Natural killer cell (primary cell): ENCODE data around the gene SSNA1. TPM values are rescaled to one million over a fixed set of nuclear protein-coding genes. Genes with fewer than 3 reads are reported as not detected.

Experiments used
- ATAC-seq, 3 donors: fragments of 150-1000 bp in 2 of 3; fragments of 200-7000 bp in 1 of 3; cut with Tn5 transposase; 1 replicate in 1 of 3; 2 replicates in 2 of 3; pipeline ENCODE4 v1.10.0; 2021; ENCODE audit warnings: mild to moderate bottlenecking in 2 of 3, moderate library complexity in 2 of 3
- DNase-seq, 2 donors: peaks; one replicate each; pipeline versions ENCODE4 v3.0.0 to v3.0.0-alpha.2; 2013 to 2021; ENCODE audit warnings: mixed read lengths in 1 of 2
- H3K27ac ChIP-seq: one replicate; pipeline ENCODE4 v1.5.1; 2013; ENCODE audit warnings: mild to moderate bottlenecking, low read length
- H3K27me3 ChIP-seq: one replicate; pipeline ENCODE4 v1.6.1; 2013; ENCODE audit warnings: low read length; ENCODE audit not compliant: control insufficient read depth, insufficient read depth
- H3K36me3 ChIP-seq: one replicate; pipeline ENCODE4 v1.6.1; 2013; ENCODE audit warnings: low read length; ENCODE audit not compliant: control insufficient read depth, insufficient read depth
- H3K4me1 ChIP-seq: one replicate; pipeline ENCODE4 v1.6.1; 2013; ENCODE audit warnings: low read length; ENCODE audit not compliant: control insufficient read depth, insufficient read depth
- H3K4me3 ChIP-seq: one replicate; pipeline ENCODE4 v1.5.1; 2013; ENCODE audit warnings: low read length
- H3K9me3 ChIP-seq: one replicate; pipeline ENCODE4 v1.6.1; 2013; ENCODE audit warnings: low read length; ENCODE audit not compliant: control insufficient read depth, insufficient read depth
- H3K27ac Mint-ChIP-seq, 2 donors: one replicate each; pipeline ENCODE4 v1.8.0; 2022; ENCODE audit warnings: mild to moderate bottlenecking in 2 of 2, mixed read lengths in 2 of 2, moderate library complexity in 1 of 2
- H3K27me3 Mint-ChIP-seq, 2 donors: one replicate each; pipeline ENCODE4 v1.8.0; 2022; ENCODE audit warnings: low read depth in 2 of 2, mixed read lengths in 2 of 2
- H3K36me3 Mint-ChIP-seq: one replicate; pipeline ENCODE4 v1.8.0; 2022; ENCODE audit warnings: mixed read lengths
- H3K4me1 Mint-ChIP-seq, 2 donors: one replicate each; pipeline ENCODE4 v1.8.0; 2022; ENCODE audit warnings: mixed read lengths in 2 of 2
- H3K4me3 Mint-ChIP-seq: one replicate; pipeline ENCODE4 v1.8.0; 2022; ENCODE audit warnings: mild to moderate bottlenecking, moderate library complexity, mixed read lengths
- H3K9me3 Mint-ChIP-seq, 2 donors: one replicate each; pipeline ENCODE4 v1.8.0; 2022; ENCODE audit warnings: mixed read lengths in 2 of 2
- CTCF ChIP-seq: fragments of 200-600 bp; IDR thresholded peaks from one replicate; pipeline ENCODE4 v1.8.0; 2022; ENCODE audit warnings: antibody characterized with exemption
- WGBS: methylation state at CpG from one replicate; pipeline ENCODE4 v1.1.7; 2013; ENCODE audit warnings: missing lambda C conversion rate; ENCODE audit not compliant: insufficient coverage; 5-methylcytosine and 5-hydroxymethylcytosine counted together
- intact Hi-C: fragments of 100-400 bp; cut with micrococcal nuclease; formaldehyde crosslinking; loops from one replicate; pipeline ENCODE4 v1.14.2; 2022
- total RNA-seq, 4 donors: library from RNA; stranded (reverse); fragments of 120-200 nt in 1 of 4; gene quantifications; one replicate each; pipeline versions ENCODE4 v1.2.3 to v1.2.4, GENCODE V29; 2013 to 2022

The SSNA1 gene
- total RNA-seq, 3 donors from 2014 or later (not counting 1 experiment from before 2014, with no cell fraction given) = 45.1 to 53.5 (median 52.2) TPM

DNA sequence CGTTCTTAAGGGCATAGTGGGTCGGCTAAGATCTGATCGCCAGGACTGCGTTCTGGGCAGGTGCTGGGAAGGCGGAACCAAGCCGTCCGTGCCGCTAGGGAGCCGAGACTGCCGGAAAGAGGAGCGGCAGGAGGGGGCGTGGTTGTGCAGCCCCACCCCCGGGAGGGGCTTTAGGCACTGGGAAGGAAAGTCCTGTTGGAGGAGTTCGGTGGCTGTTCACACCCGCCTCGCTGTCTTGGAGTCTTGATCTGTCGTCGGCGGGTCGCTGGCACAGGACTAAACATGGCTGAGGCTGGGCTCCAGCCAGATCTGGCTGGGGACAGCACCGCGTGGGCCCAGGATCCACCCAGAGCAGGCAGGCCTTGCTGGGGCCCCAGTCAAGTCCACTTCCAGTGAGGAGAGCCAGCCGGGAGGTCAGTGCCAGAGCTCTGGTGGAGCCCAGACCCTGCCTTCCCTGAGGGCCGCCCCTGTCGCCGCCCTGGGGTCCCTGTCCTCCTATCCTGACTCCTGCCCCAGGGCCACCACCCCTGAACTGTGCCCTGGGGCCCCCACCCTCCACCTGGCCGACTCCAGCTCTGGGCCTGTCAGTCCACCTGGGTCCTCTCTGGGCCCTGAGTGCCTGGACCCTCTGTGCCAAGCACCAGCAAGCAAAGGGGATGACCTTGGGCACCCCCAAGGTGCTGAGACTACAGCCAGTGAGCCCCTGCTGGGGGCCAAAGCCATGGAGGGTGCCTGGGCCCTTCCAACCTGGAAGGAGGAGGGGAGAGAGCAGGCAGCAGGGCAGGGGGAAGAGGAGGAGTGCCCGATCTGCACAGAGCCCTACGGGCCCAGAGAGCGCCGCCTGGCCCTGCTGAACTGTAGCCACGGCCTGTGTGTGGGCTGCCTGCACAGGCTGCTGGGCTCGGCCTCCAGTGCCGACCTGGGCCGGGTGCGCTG is 29.1 kb downstream of the SSNA1 start:
- Mint-ChIP-seq H3K9me3 (no peaks in the 10 kb centered on the region), H3K36me3 (no peaks in the 10 kb centered on the region), H3K4me3 (no peak overlapping the region), H3K27me3 (no peaks in the 10 kb centered on the region), H3K27ac (no peak overlapping the region), H3K4me1 (no peaks in the 10 kb centered on the region)
- H3K9me3 ChIP-seq = no peaks in the 10 kb centered on the region
- H3K4me1 ChIP-seq = peaks cover 4% of the 10 kb centered on the region
- DNase-seq (no peak), ATAC-seq (no peak)
- H3K27ac ChIP-seq = no peak overlapping the region
- TF ChIP-seq CTCF = no peak
- no peaks in the 10 kb centered on the region for H3K27me3 ChIP-seq
- no peak overlapping the region for H3K4me3 ChIP-seq
- H3K36me3 ChIP-seq = no peaks in the 10 kb centered on the region
- intact Hi-C loops = no loop called here
- WGBS = 83% methylated on average over 36 of the region's 36 CpGs

DNA sequence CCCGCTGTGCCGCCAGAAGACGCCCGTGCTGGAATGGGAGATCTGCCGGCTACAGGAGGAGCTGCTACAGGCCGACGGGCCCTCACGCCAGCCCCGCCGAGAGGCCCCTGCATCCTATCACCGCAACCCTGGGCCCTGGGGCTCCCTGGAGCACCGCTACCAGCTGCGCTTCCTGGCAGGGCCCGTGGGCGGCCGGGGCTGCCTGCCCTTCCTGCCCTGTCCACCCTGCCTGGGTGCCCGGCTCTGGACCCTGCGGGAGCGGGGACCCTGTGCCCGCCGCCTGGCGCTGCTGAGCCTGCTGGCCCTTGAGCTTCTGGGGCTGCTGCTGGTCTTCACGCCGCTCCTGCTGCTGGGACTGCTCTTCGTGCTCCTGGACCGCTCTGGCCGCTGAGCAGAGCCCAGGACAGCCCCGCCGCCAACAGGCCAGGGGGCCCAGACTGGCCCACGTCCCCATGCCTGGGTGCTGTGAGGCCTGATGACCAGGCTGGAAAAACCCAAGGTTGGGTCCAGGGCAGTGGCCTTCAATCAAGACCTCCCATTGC is 29.8 kb downstream of the SSNA1 start:
- Mint-ChIP-seq H3K36me3 (no peaks in the 10 kb centered on the region), H3K27me3 (no peaks in the 10 kb centered on the region), H3K27ac (no peak overlapping the region), H3K4me3 (no peak overlapping the region), H3K9me3 (no peaks in the 10 kb centered on the region), H3K4me1 (peaks cover 0 to 6% of the 10 kb centered on the region in 2 donors)
- Histone ChIP-seq H3K9me3 (no peaks in the 10 kb centered on the region), H3K36me3 (no peaks in the 10 kb centered on the region), H3K4me3 (no peak overlapping the region), H3K4me1 (peaks cover 10% of the 10 kb centered on the region), H3K27me3 (no peaks in the 10 kb centered on the region), H3K27ac (no peak overlapping the region)
- WGBS = 95% methylated on average over 30 of the region's 30 CpGs
- TF ChIP-seq CTCF = no peak
- DNase-seq = no peak
- intact Hi-C loops = no loop called here
- ATAC-seq = no peak

- WGBS = 97% methylated on average over 12 of the region's 12 CpGs
- no peak overlapping the region for H3K27ac ChIP-seq
- no peaks in the 10 kb centered on the region for H3K9me3 Mint-ChIP-seq
Measured at GRCh38 chr9:137218754-137219271, 30.3 kb downstream of the SSNA1 start.

More at GRCh38 chr9:137218754-137219271, 30.3 kb downstream of the SSNA1 start:
- Mint-ChIP-seq H3K4me3 (no peak overlapping the region), H3K4me1 (peaks cover 0 to 6% of the 10 kb centered on the region in 2 donors), H3K27ac (no peak overlapping the region), H3K27me3 (no peaks in the 10 kb centered on the region), H3K36me3 (no peaks in the 10 kb centered on the region)
- Histone ChIP-seq H3K27me3 (no peaks in the 10 kb centered on the region), H3K9me3 (no peaks in the 10 kb centered on the region), H3K4me1 (peaks cover 11% of the 10 kb centered on the region), H3K36me3 (no peaks in the 10 kb centered on the region), H3K4me3 (no peak overlapping the region)
- intact Hi-C loops = no loop called here
- ATAC-seq = no peak
- DNase-seq = no peak
- no peak for TF ChIP-seq CTCF
